Measurements from ENCODE around the gene TRIM65.

Gene TRIM65

GRCh38 chr17:75917141-75917916 lies 20.6 kb upstream of the TRIM65 start:
- no peak for DNase-seq

GRCh38 chr17:75915268-75915667 lies 18.5 kb upstream of the TRIM65 start:
- no peak for DNase-seq

GRCh38 chr17:75914643-75915267 lies 18.0 kb upstream of the TRIM65 start:
- no peak for DNase-seq

- no peak for DNase-seq
Observed at GRCh38 chr17:75913537-75914210, 16.9 kb upstream of the TRIM65 start.

- no peak for DNase-seq
Observed at GRCh38 chr17:75910699-75911098, 13.9 kb upstream of the TRIM65 start.

- no peak for DNase-seq
Observed at GRCh38 chr17:75909812-75910274, 13.1 kb upstream of the TRIM65 start.

GRCh38 chr17:75909051-75909811 lies 12.5 kb upstream of the TRIM65 start:
- peak; percentile 64 for DNase-seq

GRCh38 chr17:75908201-75908600 lies 11.4 kb upstream of the TRIM65 start:
- no peak for DNase-seq

- DNase-seq = no peak
Observed at GRCh38 chr17:75906143-75906884, 9.6 kb upstream of the TRIM65 start.

GRCh38 chr17:75904749-75905521 lies 8.2 kb upstream of the TRIM65 start, which contains the start of gene MRPL38:
TSS of gene MRPL38 (minus strand) at chr17:75904884. CDS start at chr17:75904875, 9 bp downstream.
- DNase-seq = peak; percentile 83

GRCh38 chr17:75902406-75902805 lies 5.7 kb upstream of the TRIM65 start:
- no peak for DNase-seq

- DNase-seq = no peak
Observed at GRCh38 chr17:75901727-75902126, 5.0 kb upstream of the TRIM65 start.

- DNase-seq = no peak
Observed at GRCh38 chr17:75900691-75901533, 4.2 kb upstream of the TRIM65 start.

GRCh38 chr17:75899767-75900468 lies 3.2 kb upstream of the TRIM65 start:
- no peak for DNase-seq

GRCh38 chr17:75899353-75899752 lies 2.6 kb upstream of the TRIM65 start:
- DNase-seq = no peak

- no peak for DNase-seq
Observed at GRCh38 chr17:75898791-75899190, 2.0 kb upstream of the TRIM65 start.

GRCh38 chr17:75898065-75898464 lies 1.3 kb upstream of the TRIM65 start:
- no peak for DNase-seq

GRCh38 chr17:75897160-75898019 lies 639 bp upstream of the TRIM65 start:
- no peak for DNase-seq

All from NCI-H1417 treated with DMSO at 0.1 percent for 48 hours (cell line).